ENCODE measurements around the gene KCNG4. TPM values are rescaled to one million over a fixed set of nuclear protein-coding genes. Genes with fewer than 3 reads are reported as not detected.

Gene KCNG4
- total RNA-seq, 1 experiment from 2014 or later, result not detected

GRCh38 chr16:84266451-84266850 is 26.6 kb upstream of the KCNG4 start:
- no peak overlapping the region for H2BK5ac ChIP-seq (ENCODE audit: insufficient read length, low read length)
- no peaks in the 10 kb centered on the region; the same call in 1 of the 2 replicates for H3K4me1 ChIP-seq (ENCODE audit: insufficient read depth, low read length)
- no peak overlapping the region; a peak in 1 of 5 replicates for H3K4me3 Mint-ChIP-seq
- no peaks in the 10 kb centered on the region for H3K27me3 ChIP-seq (ENCODE audit: insufficient read depth, low read length)
- TF ChIP-seq, protein P1, sequence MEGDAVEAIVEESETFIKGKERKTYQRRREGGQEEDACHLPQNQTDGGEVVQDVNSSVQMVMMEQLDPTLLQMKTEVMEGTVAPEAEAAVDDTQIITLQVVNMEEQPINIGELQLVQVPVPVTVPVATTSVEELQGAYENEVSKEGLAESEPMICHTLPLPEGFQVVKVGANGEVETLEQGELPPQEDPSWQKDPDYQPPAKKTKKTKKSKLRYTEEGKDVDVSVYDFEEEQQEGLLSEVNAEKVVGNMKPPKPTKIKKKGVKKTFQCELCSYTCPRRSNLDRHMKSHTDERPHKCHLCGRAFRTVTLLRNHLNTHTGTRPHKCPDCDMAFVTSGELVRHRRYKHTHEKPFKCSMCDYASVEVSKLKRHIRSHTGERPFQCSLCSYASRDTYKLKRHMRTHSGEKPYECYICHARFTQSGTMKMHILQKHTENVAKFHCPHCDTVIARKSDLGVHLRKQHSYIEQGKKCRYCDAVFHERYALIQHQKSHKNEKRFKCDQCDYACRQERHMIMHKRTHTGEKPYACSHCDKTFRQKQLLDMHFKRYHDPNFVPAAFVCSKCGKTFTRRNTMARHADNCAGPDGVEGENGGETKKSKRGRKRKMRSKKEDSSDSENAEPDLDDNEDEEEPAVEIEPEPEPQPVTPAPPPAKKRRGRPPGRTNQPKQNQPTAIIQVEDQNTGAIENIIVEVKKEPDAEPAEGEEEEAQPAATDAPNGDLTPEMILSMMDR (conservative IDR thresholded peaks at IDR 0.05), result no peak
- no CpG with 5 or more reads among the region's 4 CpGs for WGBS (ENCODE audit: extremely low coverage, insufficient read length, low lambda C conversion rate)
- no peaks in the 10 kb centered on the region for H3K36me3 Mint-ChIP-seq (ENCODE audit: insufficient read depth in 1 of 3, low read depth in 3 of 3)
- no peak overlapping the region for H3K4ac ChIP-seq (ENCODE audit: low read depth, low read length)
- no peak overlapping the region for H3K56ac ChIP-seq (ENCODE audit: insufficient read length, low read depth, low read length)
- peak; percentile 92 for DNase-seq
- H2AFZ ChIP-seq (ENCODE audit: low read length), result peak overlapping the region; percentile 0
- H3K79me2 ChIP-seq (ENCODE audit: insufficient read depth, low read length), result no peaks in the 10 kb centered on the region
- H3K9me3 Mint-ChIP-seq, result no peaks in the 10 kb centered on the region; a peak in 1 of 5 replicates
- H2BK12ac ChIP-seq (ENCODE audit: insufficient read length, low read depth, low read length), result no peak overlapping the region
- H3T11ph ChIP-seq (ENCODE audit: low read length), result no peak overlapping the region
- no peak overlapping the region for H3K18ac ChIP-seq (ENCODE audit: insufficient read length, low read depth, low read length)
- H3K14ac ChIP-seq (ENCODE audit: insufficient read depth, low read length), result no peak overlapping the region
- H3K9me3 ChIP-seq (ENCODE audit: control insufficient read depth, low read depth, low read length), result no peaks in the 10 kb centered on the region
- no peak overlapping the region for H4K91ac ChIP-seq (ENCODE audit: insufficient read length, low read depth, low read length)
- no peak overlapping the region for H4K5ac ChIP-seq (ENCODE audit: insufficient read length, low read depth, low read length)
- no peaks in the 10 kb centered on the region for H3K23me2 ChIP-seq (ENCODE audit: insufficient read length, low read depth, low read length, poor library complexity, severe bottlenecking)
- peak overlapping the region; percentile 17 for H3K4me2 ChIP-seq (ENCODE audit: insufficient read depth, insufficient read length, low read length)
- no peak overlapping the region for H2BK20ac ChIP-seq (ENCODE audit: low read depth, low read length, poor library complexity, severe bottlenecking)
- no peak overlapping the region for H2AK5ac ChIP-seq (ENCODE audit: insufficient read length, low read length)
- H2BK120ac ChIP-seq (ENCODE audit: low read depth, low read length, poor library complexity, severe bottlenecking), result no peak overlapping the region
- no peak overlapping the region for H2BK15ac ChIP-seq (ENCODE audit: low read depth, low read length)
- no peaks in the 10 kb centered on the region for H4K20me1 ChIP-seq (ENCODE audit: control insufficient read depth, insufficient read depth, insufficient read length)
- H3K4me1 Mint-ChIP-seq, result peaks cover 9% of the 10 kb centered on the region in 2 experiments
- H3K27me3 Mint-ChIP-seq (ENCODE audit: low read depth), result peaks cover 5% of the 10 kb centered on the region
- no peak overlapping the region for H3K27ac ChIP-seq (ENCODE audit: insufficient read length, low read depth, low read length)
- H3K23ac ChIP-seq (ENCODE audit: insufficient read length, low read depth, low read length), result no peak overlapping the region
- H4K8ac ChIP-seq (replicated peaks; ENCODE audit: insufficient read length, low read depth, low read length), result no peak overlapping the region
- no peaks in the 10 kb centered on the region for H3K79me1 ChIP-seq (ENCODE audit: insufficient read depth, low read depth, low read length, poor library complexity, severe bottlenecking)
- H3K9ac ChIP-seq (ENCODE audit: extremely low read depth, insufficient read length, low read length), result no peak overlapping the region
- H3K27ac Mint-ChIP-seq, result peak overlapping the region in 1 of 3 experiments; percentile 56; a peak in 2 of 7 replicates
